Activated T-helper 2 cell treated with anti-CD3 and anti-CD28 coated beads, Interferon-gamma antibody, Interleukin-2, Interleukin-4, amounts not matched to agents 10 μg/mL and 5 μg/mL and 100 μg/mL, durations not matched to agents 14 hours and 24 hours and 36 hours (primary cell): ENCODE results near the gene AGFG2. TPM values are rescaled to one million over a fixed set of nuclear protein-coding genes. Genes with fewer than 3 reads are reported as not detected.
A peak's percentile ranks its signal among the peaks of the same experiment; 100 is the strongest.
"Not testable (repeated sequence)": the region's sequence is repeated elsewhere in the genome, so short reads cannot be mapped to it uniquely, and the experiment has no call there.

Source experiments
- DNase-seq: peaks from one replicate; pipeline ENCODE4 v3.0.0; 2021; ENCODE audit warnings: low spot score
- H3K27ac Mint-ChIP-seq: one replicate; pipeline ENCODE4 v1.8.0; 2021; ENCODE audit warnings: mixed read lengths
- H3K27me3 Mint-ChIP-seq: one replicate; pipeline ENCODE4 v1.8.0; 2021; ENCODE audit warnings: low read depth, mixed read lengths
- H3K36me3 Mint-ChIP-seq: one replicate; pipeline ENCODE4 v1.8.0; 2021; ENCODE audit warnings: low read depth, mixed read lengths
- H3K4me1 Mint-ChIP-seq: one replicate; pipeline ENCODE4 v1.8.0; 2021; ENCODE audit warnings: low read depth, mixed read lengths
- H3K4me3 Mint-ChIP-seq: one replicate; pipeline ENCODE4 v1.8.0; 2021; ENCODE audit warnings: low read depth, mild to moderate bottlenecking, moderate library complexity, mixed read lengths
- H3K9me3 Mint-ChIP-seq: one replicate; pipeline ENCODE4 v1.8.0; 2021; ENCODE audit warnings: mixed read lengths
- intact Hi-C: fragments of 100-400 bp; cut with micrococcal nuclease; formaldehyde crosslinking; loops from one replicate; pipeline ENCODE4 v1.15.1; 2023
- total RNA-seq: library from RNA; stranded (reverse); gene quantifications from 2 replicates; pipeline ENCODE4 v1.2.3, GENCODE V29; 2022

AGFG2 gene
- total RNA-seq, 1 donor from 2014 or later, result 75.5 TPM

DNA sequence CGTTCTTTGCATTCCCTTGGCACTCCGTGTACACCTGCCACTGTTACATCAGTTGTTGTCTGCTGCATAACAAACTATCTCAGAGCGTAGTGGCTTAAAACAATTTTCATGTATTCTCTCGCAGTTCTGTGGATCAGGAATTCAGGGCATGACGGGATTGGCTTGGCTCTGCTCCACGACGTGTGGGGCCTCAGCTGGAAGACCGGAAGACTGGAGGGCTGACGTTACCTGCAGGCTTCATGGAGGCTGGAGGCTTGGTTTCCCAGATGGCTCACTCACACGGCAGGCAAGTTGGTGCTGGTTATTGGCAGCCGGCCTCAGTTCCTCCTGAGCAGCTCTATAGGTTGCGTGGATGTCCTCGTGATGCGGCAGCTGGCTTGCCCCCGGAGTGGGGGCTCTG lies 29.8 kb upstream of the AGFG2 start:
- DNase-seq, result no peak
- peaks cover 9% of the 10 kb centered on the region for H3K27me3 Mint-ChIP-seq
- H3K4me1 Mint-ChIP-seq, result no peaks in the 10 kb centered on the region
- no peak overlapping the region for H3K27ac Mint-ChIP-seq
- intact Hi-C loops, result no loop called here
- H3K4me3 Mint-ChIP-seq, result no peak overlapping the region
- no peaks in the 10 kb centered on the region for H3K9me3 Mint-ChIP-seq
- H3K36me3 Mint-ChIP-seq, result no peaks in the 10 kb centered on the region

DNA sequence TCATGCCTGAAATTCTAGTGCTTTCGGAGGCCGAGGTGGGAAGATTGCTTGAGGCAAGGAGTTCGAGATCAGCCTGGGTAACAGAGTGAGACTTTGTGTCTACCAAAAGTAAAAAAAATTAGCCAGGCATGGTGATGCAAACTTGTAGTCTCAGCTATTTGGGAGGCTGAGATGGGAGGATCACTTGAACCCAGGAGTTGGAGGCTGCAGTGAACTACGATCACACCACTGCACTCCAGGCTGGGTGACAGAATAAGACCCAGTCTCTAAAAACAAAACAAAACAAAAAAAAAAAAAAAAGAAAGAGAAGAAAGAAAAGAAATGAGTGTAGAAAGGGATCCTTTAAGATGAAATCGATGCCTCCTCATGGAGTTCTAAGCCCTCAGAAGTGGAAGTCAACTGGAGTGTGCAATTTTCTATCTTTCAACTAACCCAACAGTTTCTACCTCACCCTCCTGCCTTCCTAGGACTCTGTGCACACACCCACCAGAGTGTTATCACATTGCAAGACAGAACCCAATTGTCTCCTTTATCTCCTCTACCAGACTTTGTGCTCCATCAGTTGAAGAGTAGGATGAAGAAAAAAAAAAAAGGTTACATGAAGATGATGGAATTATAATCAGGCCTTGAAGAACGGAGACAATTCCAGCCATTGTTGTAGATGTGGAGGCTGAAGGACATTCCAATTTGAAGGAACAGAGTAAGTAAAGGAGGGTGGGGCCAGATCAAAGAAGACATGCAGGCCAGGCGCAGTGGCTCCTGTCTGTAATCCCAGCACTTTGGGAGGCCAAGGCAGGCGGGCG lies 28.4 kb upstream of the AGFG2 start:
- Mint-ChIP-seq H3K9me3 (no peaks in the 10 kb centered on the region), H3K4me1 (no peaks in the 10 kb centered on the region), H3K36me3 (no peaks in the 10 kb centered on the region), H3K27me3 (peaks cover 9% of the 10 kb centered on the region), H3K4me3 (no peak overlapping the region), H3K27ac (no peak overlapping the region)
- intact Hi-C loops, result no loop called here
- DNase-seq, result no peak

DNA sequence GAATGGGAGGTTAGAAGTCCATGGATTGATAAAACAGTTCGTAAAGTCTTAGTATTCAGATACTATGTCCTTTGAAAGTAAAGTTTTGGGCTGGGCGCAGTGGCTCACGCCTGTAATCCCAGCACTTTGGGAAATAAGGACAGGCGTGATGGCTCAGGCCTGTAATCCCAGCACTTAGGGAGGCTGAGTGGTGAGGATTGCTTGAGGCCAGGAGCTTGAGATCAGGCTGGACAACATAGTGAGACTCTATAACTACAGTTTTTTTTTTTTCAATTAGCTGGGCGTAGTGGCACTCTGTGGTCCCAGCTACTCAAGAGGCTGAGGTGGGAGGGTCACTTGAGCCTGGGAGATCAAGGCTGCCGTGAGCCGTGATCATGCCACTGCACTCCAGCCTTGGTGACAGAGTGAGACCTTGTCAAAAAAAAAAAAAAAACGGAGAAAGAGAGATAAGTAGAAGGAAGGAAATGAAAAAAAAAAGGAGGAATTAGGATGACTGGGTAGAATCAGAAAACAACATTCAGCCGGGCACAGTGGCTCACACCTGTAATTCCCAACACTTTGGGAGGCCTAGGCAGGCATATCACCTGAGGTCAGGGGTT lies 25.7 kb upstream of the AGFG2 start:
- intact Hi-C loops, result no loop called here
- Mint-ChIP-seq H3K9me3 (no peaks in the 10 kb centered on the region), H3K4me3 (no peak overlapping the region), H3K36me3 (no peaks in the 10 kb centered on the region), H3K4me1 (peaks cover 7% of the 10 kb centered on the region), H3K27me3 (peaks cover 5% of the 10 kb centered on the region), H3K27ac (no peak overlapping the region)
- no peak for DNase-seq

DNA sequence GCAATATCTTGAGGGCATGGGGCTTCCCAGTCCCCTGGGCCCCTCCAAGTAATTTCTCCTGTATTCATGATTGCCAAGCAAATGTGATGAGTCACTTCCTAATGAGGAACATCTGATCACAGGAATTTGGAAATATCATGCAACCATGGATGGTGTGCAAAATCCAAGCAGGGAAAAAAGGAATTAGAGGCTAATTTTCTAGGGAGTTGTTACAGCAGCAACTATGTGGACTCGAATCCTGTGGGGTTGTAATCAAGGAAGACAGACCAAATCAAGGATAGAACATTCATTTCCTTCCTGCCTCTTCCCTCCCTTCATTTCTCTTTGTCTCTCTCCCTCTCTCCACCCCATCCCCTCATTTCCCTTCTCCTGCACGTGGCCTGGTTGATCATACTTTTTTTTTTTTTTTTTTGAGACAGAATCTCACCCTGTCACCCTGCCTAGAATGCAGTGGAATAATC lies 23.9 kb upstream of the AGFG2 start:
- no peaks in the 10 kb centered on the region for H3K27me3 Mint-ChIP-seq

DNA sequence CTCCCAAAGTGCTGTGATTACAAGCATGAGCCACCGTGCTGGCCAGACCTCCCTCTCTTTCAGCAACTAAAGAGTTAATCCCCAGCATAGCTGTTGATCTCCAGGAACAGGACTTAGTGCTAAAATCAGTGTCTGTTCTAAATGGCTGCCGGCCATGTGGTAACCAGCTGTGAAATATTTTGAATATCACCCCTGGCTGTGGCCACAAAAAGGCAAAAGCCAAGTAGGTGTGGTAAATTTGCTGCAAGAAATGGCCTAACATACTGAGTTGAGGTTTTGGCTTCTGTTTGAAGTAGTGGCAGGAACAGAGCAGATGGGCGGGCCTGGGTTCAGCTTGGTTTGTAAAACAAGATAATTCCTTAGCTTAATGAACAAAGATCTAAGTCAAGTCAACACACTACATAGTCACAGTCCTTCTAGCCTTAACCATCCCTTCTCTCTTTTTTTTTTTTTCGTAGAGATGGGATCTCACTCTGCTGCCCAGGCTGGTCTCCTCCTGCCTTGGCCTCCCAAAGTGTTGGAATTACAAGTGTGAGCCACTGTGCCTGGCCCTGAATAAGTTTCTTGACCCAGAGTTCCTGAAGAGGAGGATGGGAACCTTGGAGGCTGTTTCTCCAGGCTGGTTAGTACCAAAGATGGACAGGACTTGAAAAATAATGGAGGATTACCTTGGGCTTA lies 22.7 kb upstream of the AGFG2 start:
- H3K27ac Mint-ChIP-seq, result no peak overlapping the region
- H3K36me3 Mint-ChIP-seq, result no peaks in the 10 kb centered on the region
- H3K4me3 Mint-ChIP-seq, result no peak overlapping the region
- intact Hi-C loops, result no loop called here
- no peaks in the 10 kb centered on the region for H3K27me3 Mint-ChIP-seq
- H3K9me3 Mint-ChIP-seq, result no peaks in the 10 kb centered on the region
- DNase-seq, result peak; percentile 26
- H3K4me1 Mint-ChIP-seq, result peaks cover 7% of the 10 kb centered on the region

More for the DNA sequence above, 23.9 kb upstream of the AGFG2 start:
- no peaks in the 10 kb centered on the region for H3K9me3 Mint-ChIP-seq
- no peaks in the 10 kb centered on the region for H3K36me3 Mint-ChIP-seq
- peaks cover 7% of the 10 kb centered on the region for H3K4me1 Mint-ChIP-seq
- no peak for DNase-seq
- intact Hi-C loops, result no loop called here
- H3K27ac Mint-ChIP-seq, result no peak overlapping the region
- no peak overlapping the region for H3K4me3 Mint-ChIP-seq

DNA sequence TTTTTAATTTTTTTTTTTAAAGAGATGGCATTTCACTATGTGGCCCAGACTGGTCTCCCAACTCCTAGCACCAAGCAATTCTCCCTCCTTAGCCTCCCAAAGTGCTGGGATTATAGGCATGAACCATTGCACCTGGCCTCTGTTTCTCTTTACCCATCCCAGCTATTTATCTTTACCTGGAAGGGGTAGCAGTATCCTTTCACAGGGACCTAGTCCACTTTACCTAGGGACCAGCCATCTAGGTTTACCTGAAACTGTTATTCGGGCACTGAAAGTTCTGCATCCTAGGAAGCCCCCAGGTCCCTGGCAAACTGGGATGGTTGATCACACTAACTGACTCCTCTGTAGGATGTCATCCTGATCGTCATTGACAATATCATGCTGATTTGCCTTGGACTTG lies 21.7 kb upstream of the AGFG2 start:
- intact Hi-C loops, result no loop called here
- Mint-ChIP-seq H3K4me3 (no peak overlapping the region), H3K27me3 (no peaks in the 10 kb centered on the region), H3K36me3 (no peaks in the 10 kb centered on the region), H3K4me1 (peaks cover 7% of the 10 kb centered on the region), H3K27ac (no peak overlapping the region), H3K9me3 (no peaks in the 10 kb centered on the region)
- no peak for DNase-seq

DNA sequence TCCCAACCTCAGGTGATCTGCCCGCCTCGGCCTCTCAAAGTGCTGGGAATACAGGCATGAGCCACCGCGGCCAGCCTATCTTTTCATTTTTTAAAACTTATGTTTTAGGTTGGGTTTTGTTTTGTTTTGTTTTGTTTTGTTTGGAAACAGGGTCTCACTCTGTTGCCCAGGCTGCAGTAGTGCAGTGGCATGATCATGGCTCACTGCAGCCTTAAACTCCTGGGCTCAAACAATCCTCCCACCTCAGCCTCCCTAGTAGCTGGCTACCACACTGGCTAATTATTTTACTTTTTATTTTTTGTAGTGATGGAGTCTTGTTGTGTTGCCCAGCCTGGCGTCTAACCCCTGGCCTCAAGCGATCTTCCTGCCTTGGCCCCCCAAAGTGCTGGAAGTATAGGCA lies 19.4 kb upstream of the AGFG2 start:
- Mint-ChIP-seq H3K27ac (no peak overlapping the region), H3K4me3 (no peak overlapping the region), H3K36me3 (no peaks in the 10 kb centered on the region), H3K27me3 (no peaks in the 10 kb centered on the region), H3K4me1 (peaks cover 7% of the 10 kb centered on the region), H3K9me3 (no peaks in the 10 kb centered on the region)
- intact Hi-C loops, result no loop called here
- DNase-seq, result no peak

DNA sequence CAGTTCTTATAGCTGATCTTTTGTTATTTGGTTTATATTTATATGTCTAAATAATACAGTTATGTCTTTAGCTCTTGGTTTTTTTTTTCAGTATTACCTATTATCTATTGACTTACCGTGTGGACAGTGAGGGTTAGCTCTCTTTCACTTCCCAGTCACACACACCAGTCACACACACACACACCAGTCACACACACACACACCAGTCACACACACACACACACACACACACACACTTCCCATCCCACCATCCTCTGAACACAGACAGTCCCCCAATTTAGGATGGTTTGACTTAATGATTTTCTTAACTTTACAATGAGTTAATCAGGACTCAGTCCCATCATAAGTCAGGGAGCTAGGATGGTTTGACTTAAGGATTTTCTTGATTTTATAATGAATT lies 18.9 kb upstream of the AGFG2 start:
- Mint-ChIP-seq H3K9me3 (no peaks in the 10 kb centered on the region), H3K36me3 (no peaks in the 10 kb centered on the region), H3K27me3 (no peaks in the 10 kb centered on the region), H3K4me3 (no peak overlapping the region), H3K4me1 (peaks cover 7% of the 10 kb centered on the region), H3K27ac (no peak overlapping the region)
- intact Hi-C loops, result no loop called here
- DNase-seq, result no peak

DNA sequence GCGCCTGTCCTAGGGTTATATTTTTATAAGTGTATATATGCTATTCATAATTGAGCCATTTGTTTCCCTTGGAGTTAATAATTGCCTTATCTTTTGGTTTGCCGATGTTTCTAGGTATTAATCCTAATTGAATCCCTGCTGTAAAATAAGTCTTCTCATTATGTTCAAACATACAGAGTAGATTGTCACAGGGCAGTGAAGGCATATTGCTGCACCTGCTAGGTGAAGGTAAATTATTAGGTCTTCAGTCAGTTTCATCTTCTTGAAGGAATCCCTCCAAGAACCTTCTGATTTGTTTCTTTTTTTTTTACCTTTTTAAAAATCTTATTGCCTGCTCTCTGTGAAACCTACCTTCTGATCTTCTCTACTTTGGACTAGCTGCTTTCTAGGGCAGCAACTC lies 17.9 kb upstream of the AGFG2 start:
- H3K9me3 Mint-ChIP-seq, result no peaks in the 10 kb centered on the region
- no peak overlapping the region for H3K27ac Mint-ChIP-seq
- no peak overlapping the region for H3K4me3 Mint-ChIP-seq
- DNase-seq, result no peak
- intact Hi-C loops, result no loop called here
- H3K4me1 Mint-ChIP-seq, result peaks cover 5% of the 10 kb centered on the region
- H3K27me3 Mint-ChIP-seq, result no peaks in the 10 kb centered on the region
- no peaks in the 10 kb centered on the region for H3K36me3 Mint-ChIP-seq

DNA sequence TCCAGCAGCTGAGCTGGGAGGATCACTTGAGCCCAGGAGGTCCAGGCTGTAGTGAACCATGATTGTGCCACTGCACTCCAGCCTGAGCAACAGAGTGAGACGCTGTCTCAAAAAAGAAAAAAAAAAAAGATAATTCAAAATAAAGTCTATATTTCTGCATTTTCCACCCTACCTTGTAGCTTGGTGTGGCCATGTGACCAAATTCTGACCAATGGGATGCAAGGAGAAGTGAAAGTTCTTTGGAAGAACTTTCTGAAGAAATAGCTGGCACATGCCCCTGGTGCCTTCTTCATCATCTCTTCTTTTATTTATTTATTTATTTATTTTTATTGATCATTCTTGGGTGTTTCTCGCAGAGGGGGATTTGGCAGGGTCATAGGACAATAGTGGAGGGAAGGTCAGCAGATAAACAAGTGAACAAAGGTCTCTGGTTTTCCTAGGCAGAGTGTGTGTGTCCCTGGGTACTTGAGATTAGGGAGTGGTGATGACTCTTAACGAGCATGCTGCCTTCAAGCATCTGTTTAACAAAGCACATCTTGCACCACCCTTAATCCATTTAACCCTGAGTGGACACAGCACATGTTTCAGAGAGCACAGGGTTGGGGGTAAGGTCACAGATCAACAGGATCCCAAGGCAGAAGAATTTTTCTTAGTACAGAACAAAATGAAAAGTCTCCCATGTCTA lies 17.0 kb upstream of the AGFG2 start:
- H3K4me1 Mint-ChIP-seq, H3K27me3 Mint-ChIP-seq, H3K4me3 Mint-ChIP-seq, H3K36me3 Mint-ChIP-seq, intact Hi-C loops, DNase-seq, H3K9me3 Mint-ChIP-seq, H3K27ac Mint-ChIP-seq: not testable (repeated sequence)

DNA sequence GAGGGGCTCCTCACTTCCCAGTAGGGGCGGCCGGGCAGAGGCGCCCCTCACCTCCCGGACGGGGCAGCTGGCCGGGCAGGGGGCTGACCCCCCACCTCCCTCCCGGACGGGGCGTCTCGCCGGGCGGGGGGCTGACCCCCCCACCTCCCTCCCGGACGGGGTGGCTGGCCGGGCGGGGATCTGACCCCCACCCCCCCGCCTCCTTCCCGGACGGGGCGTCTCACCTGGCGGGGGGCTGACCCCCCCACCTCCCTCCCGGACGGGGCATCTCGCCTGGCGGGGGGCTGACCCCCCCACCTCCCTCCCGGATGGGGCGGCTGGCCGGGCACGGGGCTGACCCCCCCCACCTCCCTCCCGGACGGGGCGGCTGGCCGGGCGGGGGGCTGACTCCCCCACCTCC lies 15.8 kb upstream of the AGFG2 start:
- H3K36me3 Mint-ChIP-seq, H3K4me1 Mint-ChIP-seq, H3K4me3 Mint-ChIP-seq, H3K27ac Mint-ChIP-seq, H3K27me3 Mint-ChIP-seq, H3K9me3 Mint-ChIP-seq, intact Hi-C loops, DNase-seq: not testable (repeated sequence)

DNA sequence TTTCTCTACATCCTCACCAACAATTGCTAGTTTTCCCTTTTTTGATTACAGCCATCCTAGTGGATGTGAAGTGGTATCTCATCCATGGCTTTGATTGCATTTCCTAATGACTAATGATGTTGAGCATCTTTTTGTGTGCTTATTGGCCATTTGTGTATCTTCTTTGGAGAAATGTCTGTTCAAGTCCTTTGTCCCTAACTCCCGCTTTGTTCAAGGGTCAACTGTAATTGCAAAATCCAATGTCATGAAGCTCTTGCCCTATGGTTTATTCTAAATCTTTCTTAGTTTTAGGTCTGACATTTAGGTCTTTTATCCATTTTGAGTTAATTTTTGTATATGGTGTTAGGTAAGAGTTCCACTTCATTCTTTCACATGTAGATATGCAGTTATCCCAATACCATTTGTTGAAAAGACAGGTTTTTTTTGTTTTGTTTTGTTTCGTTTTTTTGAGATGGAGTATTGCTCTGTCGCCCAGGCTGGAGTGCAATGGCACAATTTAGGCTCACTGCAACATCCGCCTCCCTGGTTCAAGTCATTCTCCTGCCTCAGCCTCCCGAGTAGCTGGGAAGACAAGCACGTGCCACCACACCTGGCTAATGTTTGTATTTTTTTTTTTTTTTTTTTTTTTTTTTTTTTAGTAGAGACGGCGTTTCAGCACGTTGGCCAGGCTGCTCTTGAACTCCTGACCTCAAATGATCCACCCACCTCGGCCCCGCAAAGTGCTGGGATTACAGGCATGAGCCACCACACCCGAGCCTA lies 10.7 kb upstream of the AGFG2 start:
- intact Hi-C loops, H3K27me3 Mint-ChIP-seq, H3K9me3 Mint-ChIP-seq, H3K4me3 Mint-ChIP-seq, DNase-seq, H3K27ac Mint-ChIP-seq, H3K36me3 Mint-ChIP-seq: not testable (repeated sequence)
- peaks cover 10% of the 10 kb centered on the region for H3K4me1 Mint-ChIP-seq
